ENCODE data around the gene GSTK1. TPM values are rescaled to one million over a fixed set of nuclear protein-coding genes. Genes with fewer than 3 reads are reported as not detected.

The GSTK1 gene
- total RNA-seq, 5 donors from 2014 or later (not counting 1 experiment from before 2014, with no cell fraction given) = 347 to 524 (median 406) TPM

DNA sequence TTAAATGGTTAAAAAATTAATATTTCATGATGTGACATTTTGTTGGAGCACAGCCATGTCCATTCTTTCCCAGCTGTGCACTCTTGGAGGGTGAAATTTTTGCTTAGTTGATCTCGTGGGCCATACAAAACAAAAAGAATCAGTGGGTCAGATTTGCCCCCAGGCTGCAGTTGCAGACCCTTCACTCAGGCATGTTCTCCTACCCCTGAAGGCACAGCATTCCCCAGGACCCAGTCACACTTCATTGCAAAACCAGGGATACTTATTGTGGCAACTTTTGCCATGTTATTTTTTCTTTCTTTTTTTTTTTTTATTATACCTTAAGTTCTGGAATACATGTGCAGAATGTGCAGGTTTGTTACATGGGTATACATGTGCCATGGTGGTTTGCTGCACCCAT is 35.4 kb upstream of the GSTK1 start:
- Histone ChIP-seq H3K27ac (ENCODE audit: low read length) (no peak overlapping the region), H3K36me3 (ENCODE audit: control insufficient read depth in 2 of 2, extremely low read depth in 1 of 2, insufficient read depth in 1 of 2, low read length in 1 of 2) (no peaks in the 10 kb centered on the region), H3K9me3 (no peaks in the 10 kb centered on the region), H3K4me1 (ENCODE audit: control insufficient read depth in 1 of 2, extremely low read depth in 1 of 2, insufficient read depth in 2 of 2, low read length in 2 of 2) (no peaks in the 10 kb centered on the region), H3K27me3 (replicated peaks in 1 of 2; ENCODE audit: control insufficient read depth in 2 of 2, extremely low read depth in 1 of 2, insufficient read depth in 2 of 2, low read length in 1 of 2) (peaks cover 0 to 1% of the 10 kb centered on the region in 2 experiments), H3K4me3 (ENCODE audit: control insufficient read depth in 1 of 2, extremely low read depth in 1 of 2, low read length in 1 of 2) (no peak overlapping the region)
- H3K27ac Mint-ChIP-seq = no peak overlapping the region
- CTCF ChIA-PET = interaction anchor here in 1 of 2 donors (1.0 to 1.3 kb wide), 2 partner anchors 12 to 44 kb away, joined by 3 to 5 read pairs; no protein-coding TSS in a partner anchor
- peaks cover 5 to 8% of the 10 kb centered on the region in 2 donors for H3K27me3 Mint-ChIP-seq
- H3K4me3 Mint-ChIP-seq = no peak overlapping the region
- H3K4me1 Mint-ChIP-seq = no peaks in the 10 kb centered on the region
- H3K9me3 Mint-ChIP-seq = no peaks in the 10 kb centered on the region
- DNase-seq (no peak), ATAC-seq (replicated peaks in 1 of 4) (no peak)
- POLR2A ChIA-PET = no interaction called here
- no CpG with 5 or more reads among the region's 1 CpG for WGBS (ENCODE audit: insufficient coverage)
- H3K36me3 Mint-ChIP-seq = no peaks in the 10 kb centered on the region

DNA sequence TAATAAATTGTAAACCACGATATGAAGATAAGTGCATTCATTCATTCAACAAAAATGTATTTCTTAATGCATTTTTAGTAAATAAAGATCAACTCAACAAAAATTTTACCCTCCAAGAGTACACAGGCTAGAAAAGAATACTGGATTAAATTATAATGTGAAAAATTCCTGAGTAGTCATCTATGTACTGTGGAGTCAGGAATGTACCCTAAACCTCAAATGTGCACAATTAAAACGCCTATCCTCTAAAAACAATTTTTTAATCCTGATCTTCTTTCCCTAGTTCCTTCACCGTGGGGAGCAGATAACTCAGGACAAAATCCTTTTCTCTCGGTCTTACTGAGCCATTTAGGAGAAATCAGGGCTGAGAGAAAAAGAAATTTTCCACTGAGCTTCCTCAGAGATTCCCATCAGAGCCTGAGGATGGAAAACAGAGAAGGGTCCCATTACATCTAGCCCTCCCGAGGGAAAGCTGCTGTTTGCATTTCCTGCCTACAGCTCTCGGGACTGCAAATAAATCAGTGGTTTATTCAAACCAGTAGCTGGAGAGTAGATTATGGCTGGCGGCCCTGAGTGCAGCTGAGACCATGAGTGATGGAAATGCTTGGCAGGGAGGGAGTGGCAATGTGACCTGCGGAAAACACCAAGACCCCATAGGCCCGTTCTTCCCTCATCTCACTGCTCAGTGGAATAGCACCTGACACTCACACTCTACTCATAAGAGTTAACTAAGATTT is 34.0 kb upstream of the GSTK1 start:
- Mint-ChIP-seq H3K4me1 (no peaks in the 10 kb centered on the region), H3K9me3 (no peaks in the 10 kb centered on the region), H3K36me3 (no peaks in the 10 kb centered on the region), H3K4me3 (no peak overlapping the region), H3K27ac (no peak overlapping the region), H3K27me3 (peaks cover 0 to 1% of the 10 kb centered on the region in 2 donors)
- no peaks in the 10 kb centered on the region for H3K36me3 ChIP-seq (ENCODE audit: control insufficient read depth in 2 of 2, extremely low read depth in 1 of 2, insufficient read depth in 1 of 2, low read length in 1 of 2)
- CTCF ChIA-PET = interaction anchor here (0.5 to 1.5 kb wide), 5 partner anchors 11 to 42 kb away, joined by 3 to 6 read pairs (median 5); no protein-coding TSS in a partner anchor
- WGBS (ENCODE audit: insufficient coverage) = 76% methylated on average over 2 of the region's 9 CpGs
- no peak overlapping the region for H3K4me3 ChIP-seq (ENCODE audit: control insufficient read depth in 1 of 2, extremely low read depth in 1 of 2, low read length in 1 of 2)
- no peaks in the 10 kb centered on the region for H3K4me1 ChIP-seq (ENCODE audit: control insufficient read depth in 1 of 2, extremely low read depth in 1 of 2, insufficient read depth in 2 of 2, low read length in 2 of 2)
- ATAC-seq (replicated peaks in 1 of 4) (no peak), DNase-seq (no peak)
- H3K27me3 ChIP-seq (replicated peaks in 1 of 2; ENCODE audit: control insufficient read depth in 2 of 2, extremely low read depth in 1 of 2, insufficient read depth in 2 of 2, low read length in 1 of 2) = no peaks in the 10 kb centered on the region
- H3K9me3 ChIP-seq = no peaks in the 10 kb centered on the region
- POLR2A ChIA-PET = no interaction called here
- H3K27ac ChIP-seq (ENCODE audit: low read length) = no peak overlapping the region

DNA sequence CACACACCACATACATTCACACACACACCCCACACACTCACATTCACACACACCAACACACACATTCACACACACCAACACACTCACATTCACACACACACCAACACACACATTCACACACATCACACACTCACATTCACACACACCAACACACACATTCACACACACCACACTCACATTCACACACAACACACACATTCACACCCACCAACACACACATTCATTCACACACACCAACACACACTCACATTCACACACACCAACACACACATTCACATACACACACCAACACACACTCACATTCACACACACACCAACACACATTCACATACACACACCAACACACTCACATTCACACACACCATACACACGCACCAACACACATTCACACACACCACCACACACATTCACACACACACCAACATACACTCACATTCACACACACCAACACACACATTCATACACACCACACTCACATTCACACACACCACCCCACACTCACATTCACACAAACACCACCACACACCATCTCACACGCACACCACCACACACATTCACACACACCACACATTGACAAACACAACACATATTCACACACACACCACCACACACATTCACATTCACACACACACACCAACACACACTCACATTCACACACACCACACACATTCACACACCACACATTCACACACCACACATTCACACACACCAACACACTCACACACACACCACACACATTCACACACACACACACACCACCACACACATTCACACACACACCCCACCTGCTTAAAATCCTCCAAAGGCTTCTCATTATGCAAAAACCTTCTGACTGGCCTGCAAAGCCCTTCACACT is 32.4 kb upstream of the GSTK1 start:
- Histone ChIP-seq H3K27ac (ENCODE audit: low read length) (no peak overlapping the region), H3K36me3 (ENCODE audit: control insufficient read depth in 2 of 2, extremely low read depth in 1 of 2, insufficient read depth in 1 of 2, low read length in 1 of 2) (no peaks in the 10 kb centered on the region), H3K27me3 (replicated peaks in 1 of 2; ENCODE audit: control insufficient read depth in 2 of 2, extremely low read depth in 1 of 2, insufficient read depth in 2 of 2, low read length in 1 of 2) (peaks cover 0 to 3% of the 10 kb centered on the region in 2 experiments), H3K4me1 (ENCODE audit: control insufficient read depth in 1 of 2, extremely low read depth in 1 of 2, insufficient read depth in 2 of 2, low read length in 2 of 2) (no peaks in the 10 kb centered on the region), H3K4me3 (ENCODE audit: control insufficient read depth in 1 of 2, extremely low read depth in 1 of 2, low read length in 1 of 2) (no peak overlapping the region), H3K9me3 (peaks cover 1% of the 10 kb centered on the region)
- no peaks in the 10 kb centered on the region for H3K36me3 Mint-ChIP-seq
- H3K9me3 Mint-ChIP-seq = peaks cover 0 to 5% (median 0%) of the 10 kb centered on the region in 3 donors
- ChIA-PET CTCF (interaction anchor here in 1 of 2 donors (0.6 kb wide), 1 partner anchor 9 kb away, joined by 5 read pairs; no protein-coding TSS in a partner anchor), POLR2A (no interaction called here)
- ATAC-seq (replicated peaks in 1 of 4) = no peak
- DNase-seq = no peak
- H3K4me1 Mint-ChIP-seq = no peaks in the 10 kb centered on the region
- no peak overlapping the region for H3K4me3 Mint-ChIP-seq
- WGBS (ENCODE audit: insufficient coverage) = 96% methylated on average over 2 of the region's 2 CpGs
- H3K27me3 Mint-ChIP-seq = peaks cover 4 to 6% of the 10 kb centered on the region in 2 donors
- no peak overlapping the region for H3K27ac Mint-ChIP-seq

DNA sequence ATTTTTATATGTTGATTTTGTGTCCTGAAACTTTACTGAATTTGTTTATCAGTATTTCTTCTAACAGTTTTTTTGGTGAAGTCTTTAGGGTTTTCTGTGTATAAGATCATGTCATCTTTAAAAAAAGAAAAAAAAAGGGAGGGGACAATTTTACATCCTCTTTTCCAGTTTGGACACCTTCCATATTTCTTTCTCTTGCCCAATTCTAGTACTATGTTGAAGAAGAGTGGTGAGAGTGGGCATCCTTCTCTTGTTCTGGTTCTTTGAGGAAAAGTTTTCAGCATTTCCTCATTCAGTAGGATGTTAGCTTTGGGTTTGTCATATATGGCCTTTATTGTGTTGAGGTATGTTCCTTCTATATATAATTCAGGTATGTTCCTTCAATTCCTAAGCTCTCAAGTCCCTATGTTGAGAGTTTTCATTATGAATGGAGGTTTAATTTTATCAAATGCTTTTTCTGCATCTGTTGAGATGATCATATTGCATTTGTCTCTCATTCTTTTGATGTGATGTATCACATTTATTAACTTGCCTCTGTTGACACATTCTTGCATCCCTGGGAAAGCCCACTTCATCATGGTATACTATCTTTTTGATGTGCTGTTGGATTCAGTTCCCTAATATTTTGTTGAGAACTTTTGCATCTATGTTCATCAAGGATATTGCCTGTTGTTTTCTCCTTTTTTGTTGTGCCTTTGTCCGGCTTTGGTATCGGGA is 29.3 kb upstream of the GSTK1 start:
- DNase-seq (no peak), ATAC-seq (replicated peaks in 1 of 4) (no peak)
- Histone ChIP-seq H3K9me3 (peaks cover 6% of the 10 kb centered on the region), H3K4me1 (ENCODE audit: control insufficient read depth in 1 of 2, extremely low read depth in 1 of 2, insufficient read depth in 2 of 2, low read length in 2 of 2) (no peaks in the 10 kb centered on the region), H3K36me3 (ENCODE audit: control insufficient read depth in 2 of 2, extremely low read depth in 1 of 2, insufficient read depth in 1 of 2, low read length in 1 of 2) (no peaks in the 10 kb centered on the region), H3K27ac (ENCODE audit: low read length) (no peak overlapping the region), H3K27me3 (replicated peaks in 1 of 2; ENCODE audit: control insufficient read depth in 2 of 2, extremely low read depth in 1 of 2, insufficient read depth in 2 of 2, low read length in 1 of 2) (peaks cover 0 to 9% of the 10 kb centered on the region in 2 experiments), H3K4me3 (ENCODE audit: control insufficient read depth in 1 of 2, extremely low read depth in 1 of 2, low read length in 1 of 2) (no peak overlapping the region)
- no peak overlapping the region for H3K4me3 Mint-ChIP-seq
- H3K4me1 Mint-ChIP-seq = no peaks in the 10 kb centered on the region
- H3K27me3 Mint-ChIP-seq = peaks cover 12 to 14% of the 10 kb centered on the region in 2 donors
- POLR2A ChIA-PET = no interaction called here
- no peak overlapping the region for H3K27ac Mint-ChIP-seq
- H3K36me3 Mint-ChIP-seq = peaks cover 10% of the 10 kb centered on the region
- no CpG with 5 or more reads among the region's 2 CpGs for WGBS (ENCODE audit: insufficient coverage)
- CTCF ChIA-PET = interaction anchor here in 1 of 2 donors (0.6 kb wide), 1 partner anchor 218 kb away, joined by 3 read pairs; no protein-coding TSS in a partner anchor
- peaks cover 13 to 21% (median 14%) of the 10 kb centered on the region in 3 donors for H3K9me3 Mint-ChIP-seq

DNA sequence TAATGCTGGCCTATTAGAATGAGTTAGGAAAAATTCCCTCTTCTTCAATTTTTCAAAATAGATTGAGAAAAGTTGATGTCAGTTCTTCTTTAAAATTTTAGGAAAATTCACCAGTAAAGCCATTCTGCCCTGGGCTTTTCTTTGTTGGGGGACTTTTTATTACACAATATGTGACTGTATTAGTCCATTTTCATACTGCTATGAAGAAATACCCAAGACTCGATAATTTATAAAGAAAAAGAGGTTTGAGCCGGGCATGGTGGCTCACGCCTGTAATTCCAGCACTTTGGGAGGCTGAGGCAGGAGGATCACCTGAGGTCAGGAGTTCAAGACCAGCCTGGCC is 28.7 kb upstream of the GSTK1 start:
- Mint-ChIP-seq H3K36me3 (peaks cover 10% of the 10 kb centered on the region), H3K27ac (no peak overlapping the region), H3K4me3 (no peak overlapping the region), H3K27me3 (peaks cover 12 to 14% of the 10 kb centered on the region in 2 donors), H3K4me1 (no peaks in the 10 kb centered on the region), H3K9me3 (peaks cover 13 to 21% (median 14%) of the 10 kb centered on the region in 3 donors)
- H3K27me3 ChIP-seq (replicated peaks in 1 of 2; ENCODE audit: control insufficient read depth in 2 of 2, extremely low read depth in 1 of 2, insufficient read depth in 2 of 2, low read length in 1 of 2) = peaks cover 0 to 9% of the 10 kb centered on the region in 2 experiments
- no peaks in the 10 kb centered on the region for H3K36me3 ChIP-seq (ENCODE audit: control insufficient read depth in 2 of 2, extremely low read depth in 1 of 2, insufficient read depth in 1 of 2, low read length in 1 of 2)
- no peak overlapping the region for H3K4me3 ChIP-seq (ENCODE audit: control insufficient read depth in 1 of 2, extremely low read depth in 1 of 2, low read length in 1 of 2)
- no peaks in the 10 kb centered on the region for H3K4me1 ChIP-seq (ENCODE audit: control insufficient read depth in 1 of 2, extremely low read depth in 1 of 2, insufficient read depth in 2 of 2, low read length in 2 of 2)
- POLR2A ChIA-PET = no interaction called here
- H3K9me3 ChIP-seq = peaks cover 6% of the 10 kb centered on the region
- DNase-seq (no peak), ATAC-seq (replicated peaks in 1 of 4) (no peak)
- CTCF ChIA-PET = no interaction called here
- no peak overlapping the region for H3K27ac ChIP-seq (ENCODE audit: low read length)
- 80% methylated on average over 1 of the region's 3 CpGs for WGBS (ENCODE audit: insufficient coverage)

DNA sequence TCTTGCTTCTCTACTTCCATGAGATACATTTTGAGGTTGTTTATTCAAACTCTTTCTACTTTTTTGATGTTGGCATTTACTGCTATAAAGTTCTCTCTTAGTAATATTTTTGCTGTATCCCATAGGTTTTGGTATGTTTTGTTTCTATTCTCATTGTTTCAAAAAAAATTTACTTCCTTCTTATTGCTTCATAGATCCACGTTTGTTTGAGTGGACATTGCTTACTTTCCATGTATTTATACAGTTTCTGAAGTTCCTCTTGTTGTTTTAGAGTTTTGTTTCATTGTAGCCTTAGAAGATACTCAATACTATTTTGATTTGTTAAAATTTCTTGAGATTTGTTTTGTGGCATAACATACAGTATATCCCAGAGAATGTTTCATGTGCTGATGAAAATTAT is 27.7 kb upstream of the GSTK1 start:
- Mint-ChIP-seq H3K27me3 (peaks cover 12 to 14% of the 10 kb centered on the region in 2 donors), H3K36me3 (peaks cover 10% of the 10 kb centered on the region), H3K4me3 (no peak overlapping the region), H3K9me3 (peaks cover 13 to 21% (median 14%) of the 10 kb centered on the region in 3 donors), H3K27ac (no peak overlapping the region), H3K4me1 (peaks cover under 1 to 2% (median under 1%) of the 10 kb centered on the region in 3 donors)
- no CpG with 5 or more reads among the region's 1 CpG for WGBS (ENCODE audit: insufficient coverage)
- Histone ChIP-seq H3K27ac (ENCODE audit: low read length) (no peak overlapping the region), H3K36me3 (ENCODE audit: control insufficient read depth in 2 of 2, extremely low read depth in 1 of 2, insufficient read depth in 1 of 2, low read length in 1 of 2) (no peaks in the 10 kb centered on the region), H3K4me3 (ENCODE audit: control insufficient read depth in 1 of 2, extremely low read depth in 1 of 2, low read length in 1 of 2) (no peak overlapping the region), H3K27me3 (replicated peaks in 1 of 2; ENCODE audit: control insufficient read depth in 2 of 2, extremely low read depth in 1 of 2, insufficient read depth in 2 of 2, low read length in 1 of 2) (peaks cover 0 to 9% of the 10 kb centered on the region in 2 experiments), H3K4me1 (ENCODE audit: control insufficient read depth in 1 of 2, extremely low read depth in 1 of 2, insufficient read depth in 2 of 2, low read length in 2 of 2) (no peaks in the 10 kb centered on the region), H3K9me3 (peaks cover 6% of the 10 kb centered on the region)
- DNase-seq (no peak), ATAC-seq (replicated peaks in 1 of 4) (no peak)
- CTCF ChIA-PET = interaction anchor here in 1 of 2 donors (1.1 kb wide), 1 partner anchor 54 kb away, joined by 4 read pairs; no protein-coding TSS in a partner anchor
- POLR2A ChIA-PET = no interaction called here

Measured in T-cell (primary cell).